Measurements from ENCODE around the gene PRKCA.

- TF ChIP-seq CTCF (IDR thresholded peaks at IDR 0.05 in 2 of 3, conservative IDR thresholded peaks at IDR 0.05 in 1 of 3; ENCODE audit: insufficient read depth in 2 of 3, low read depth in 1 of 3, low read length in 3 of 3) (no peak), PATZ1 (CRISPR knock-in tag; IDR thresholded peaks at IDR 0.05; ENCODE audit: borderline replicate concordance) (no peak), POLR2A (conservative IDR thresholded peaks at IDR 0.05) (no peak), ZBTB33 (CRISPR knock-in tag; IDR thresholded peaks at IDR 0.05) (no peak), PREB (CRISPR knock-in tag; IDR thresholded peaks at IDR 0.05) (no peak), PURB (CRISPR knock-in tag; IDR thresholded peaks at IDR 0.05; ENCODE audit: low read depth) (no peak), FOXM1 (IDR thresholded peaks at IDR 0.05; ENCODE audit: low read depth) (no peak), FOXM1 (CRISPR knock-in tag; IDR thresholded peaks at IDR 0.05; ENCODE audit: low read depth) (no peak), CAMTA2 (CRISPR knock-in tag; conservative IDR thresholded peaks at IDR 0.05) (no peak), ZFP36 (IDR thresholded peaks at IDR 0.05; ENCODE audit: low read depth, low read length, partially characterized antibody) (no peak), SMARCE1 (IDR thresholded peaks at IDR 0.05) (no peak), NFYB (IDR thresholded peaks at IDR 0.05; ENCODE audit: extremely low read depth, insufficient read length) (no peak)
- TF ChIP-seq, protein P1, sequence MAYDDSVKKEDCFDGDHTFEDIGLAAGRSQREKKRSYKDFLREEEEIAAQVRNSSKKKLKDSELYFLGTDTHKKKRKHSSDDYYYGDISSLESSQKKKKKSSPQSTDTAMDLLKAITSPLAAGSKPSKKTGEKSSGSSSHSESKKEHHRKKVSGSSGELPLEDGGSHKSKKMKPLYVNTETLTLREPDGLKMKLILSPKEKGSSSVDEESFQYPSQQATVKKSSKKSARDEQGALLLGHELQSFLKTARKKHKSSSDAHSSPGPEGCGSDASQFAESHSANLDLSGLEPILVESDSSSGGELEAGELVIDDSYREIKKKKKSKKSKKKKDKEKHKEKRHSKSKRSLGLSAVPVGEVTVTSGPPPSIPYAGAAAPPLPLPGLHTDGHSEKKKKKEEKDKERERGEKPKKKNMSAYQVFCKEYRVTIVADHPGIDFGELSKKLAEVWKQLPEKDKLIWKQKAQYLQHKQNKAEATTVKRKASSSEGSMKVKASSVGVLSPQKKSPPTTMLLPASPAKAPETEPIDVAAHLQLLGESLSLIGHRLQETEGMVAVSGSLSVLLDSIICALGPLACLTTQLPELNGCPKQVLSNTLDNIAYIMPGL (CRISPR knock-in tag; IDR thresholded peaks at IDR 0.05): no peak
- TF ChIP-seq, protein P2, sequence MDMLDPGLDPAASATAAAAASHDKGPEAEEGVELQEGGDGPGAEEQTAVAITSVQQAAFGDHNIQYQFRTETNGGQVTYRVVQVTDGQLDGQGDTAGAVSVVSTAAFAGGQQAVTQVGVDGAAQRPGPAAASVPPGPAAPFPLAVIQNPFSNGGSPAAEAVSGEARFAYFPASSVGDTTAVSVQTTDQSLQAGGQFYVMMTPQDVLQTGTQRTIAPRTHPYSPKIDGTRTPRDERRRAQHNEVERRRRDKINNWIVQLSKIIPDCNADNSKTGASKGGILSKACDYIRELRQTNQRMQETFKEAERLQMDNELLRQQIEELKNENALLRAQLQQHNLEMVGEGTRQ (CRISPR knock-in tag; IDR thresholded peaks at IDR 0.05): no peak
Observed at GRCh38 chr17:66527335-66527734, 224.9 kb downstream of the PRKCA start.

All from K562 (cell line).